Central memory CD8-positive, alpha-beta T cell (primary cell): ENCODE data around the gene ABHD17A.

Experiments
- ATAC-seq: fragments of 150-1000 bp; cut with Tn5 transposase; replicated peaks from 2 replicates; pipeline ENCODE4 v1.10.0; 2022; ENCODE audit warnings: mild to moderate bottlenecking, moderate FRiP score, moderate number of reproducible peaks; ENCODE audit not compliant: poor library complexity, severe bottlenecking; ENCODE audit errors: extremely low read depth
- DNase-seq, 2 donors: peaks; one replicate each; pipeline ENCODE4 v3.0.0; 2021; ENCODE audit warnings: low spot score in 2 of 2
- H3K27ac Mint-ChIP-seq: one replicate; pipeline ENCODE4 v1.8.0; 2022; ENCODE audit warnings: low read depth, mild to moderate bottlenecking, moderate library complexity, mixed read lengths
- H3K27me3 Mint-ChIP-seq: one replicate; pipeline ENCODE4 v1.8.0; 2022; ENCODE audit warnings: mixed read lengths
- H3K36me3 Mint-ChIP-seq: one replicate; pipeline ENCODE4 v1.8.0; 2022; ENCODE audit warnings: mild to moderate bottlenecking, moderate library complexity, mixed read lengths; ENCODE audit not compliant: insufficient read depth
- H3K4me1 Mint-ChIP-seq: one replicate; pipeline ENCODE4 v1.8.0; 2022; ENCODE audit warnings: mixed read lengths
- H3K4me3 Mint-ChIP-seq: one replicate; pipeline ENCODE4 v1.8.0; 2022; ENCODE audit warnings: mild to moderate bottlenecking, moderate library complexity, mixed read lengths
- H3K9me3 Mint-ChIP-seq: one replicate; pipeline ENCODE4 v1.8.0; 2022; ENCODE audit warnings: mixed read lengths

Gene ABHD17A

DNA sequence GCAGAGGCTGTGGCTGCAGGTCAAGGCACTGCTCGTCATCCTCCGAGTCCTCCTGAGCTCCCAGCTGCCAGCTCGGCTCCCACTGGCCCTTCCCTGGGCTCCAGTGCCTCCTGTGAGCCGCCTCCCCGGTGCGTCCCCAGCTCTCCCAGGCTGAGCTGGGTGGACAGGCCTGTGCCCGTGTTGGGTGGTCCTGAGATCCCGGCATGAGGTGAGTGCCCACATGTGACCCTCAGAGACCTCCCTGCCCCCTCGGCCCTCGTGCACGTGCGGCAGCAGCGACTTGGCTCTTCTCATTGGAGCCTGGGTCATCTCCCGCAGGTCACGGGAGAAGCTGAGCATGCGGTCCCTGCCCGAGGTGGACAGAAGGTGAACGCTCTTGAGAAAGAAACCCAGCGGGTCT lies 35.3 kb upstream of the ABHD17A start:
- H3K4me3 Mint-ChIP-seq, result no peak overlapping the region
- no peaks in the 10 kb centered on the region for H3K9me3 Mint-ChIP-seq
- H3K36me3 Mint-ChIP-seq, result peaks cover 20% of the 10 kb centered on the region
- DNase-seq (no peak), ATAC-seq (no peak)
- no peaks in the 10 kb centered on the region for H3K4me1 Mint-ChIP-seq
- no peak overlapping the region for H3K27ac Mint-ChIP-seq
- no peaks in the 10 kb centered on the region for H3K27me3 Mint-ChIP-seq

DNA sequence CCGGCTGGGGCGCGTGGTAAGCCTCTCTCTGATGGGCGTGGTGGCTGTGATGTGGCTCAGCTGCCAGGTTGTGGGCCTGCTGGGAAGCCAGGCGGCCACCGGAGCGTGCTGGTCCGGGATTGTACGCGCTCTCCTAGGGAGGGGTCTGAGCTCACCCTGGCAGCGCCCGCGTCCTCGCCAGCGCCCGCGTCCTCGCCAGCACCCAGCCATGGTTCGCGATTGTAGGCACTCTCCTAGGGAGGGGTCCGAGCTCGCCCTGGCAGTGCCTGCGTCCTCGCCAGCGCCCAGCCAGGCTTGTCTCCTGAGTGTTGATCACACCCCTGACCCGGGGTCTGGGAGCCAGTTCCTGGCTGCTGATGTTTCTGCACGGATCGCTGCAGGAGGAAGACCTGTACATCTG lies 33.7 kb upstream of the ABHD17A start:
- DNase-seq (no peak), ATAC-seq (no peak)
- H3K27me3 Mint-ChIP-seq, result no peaks in the 10 kb centered on the region
- no peaks in the 10 kb centered on the region for H3K4me1 Mint-ChIP-seq
- H3K36me3 Mint-ChIP-seq, result peaks cover 17% of the 10 kb centered on the region
- H3K27ac Mint-ChIP-seq, result no peak overlapping the region
- H3K9me3 Mint-ChIP-seq, result no peaks in the 10 kb centered on the region
- H3K4me3 Mint-ChIP-seq, result no peak overlapping the region

DNA sequence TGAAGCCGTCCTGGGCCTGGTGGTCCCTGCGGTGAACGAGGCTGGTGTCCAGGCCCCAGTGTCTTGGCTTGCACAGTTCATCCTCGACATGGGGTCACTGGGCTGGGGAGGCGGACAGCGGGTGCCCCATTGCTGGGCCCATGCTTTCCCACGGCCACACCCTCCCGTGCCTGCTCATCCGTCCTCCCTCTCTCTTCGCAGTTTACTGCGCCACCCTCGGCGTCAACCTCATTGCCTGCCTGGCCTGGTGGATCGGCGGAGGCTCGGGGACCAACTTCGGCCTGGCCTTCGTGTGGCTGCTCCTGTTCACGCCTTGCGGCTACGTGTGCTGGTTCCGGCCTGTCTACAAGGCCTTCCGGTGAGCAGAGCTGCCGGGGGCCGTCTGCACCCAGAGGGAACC lies 32.6 kb upstream of the ABHD17A start:
- no peak overlapping the region for H3K27ac Mint-ChIP-seq
- no peaks in the 10 kb centered on the region for H3K9me3 Mint-ChIP-seq
- no peaks in the 10 kb centered on the region for H3K4me1 Mint-ChIP-seq
- no peak for DNase-seq
- no peaks in the 10 kb centered on the region for H3K27me3 Mint-ChIP-seq
- peaks cover 19% of the 10 kb centered on the region for H3K36me3 Mint-ChIP-seq
- no peak overlapping the region for H3K4me3 Mint-ChIP-seq
- no peak for ATAC-seq

DNA sequence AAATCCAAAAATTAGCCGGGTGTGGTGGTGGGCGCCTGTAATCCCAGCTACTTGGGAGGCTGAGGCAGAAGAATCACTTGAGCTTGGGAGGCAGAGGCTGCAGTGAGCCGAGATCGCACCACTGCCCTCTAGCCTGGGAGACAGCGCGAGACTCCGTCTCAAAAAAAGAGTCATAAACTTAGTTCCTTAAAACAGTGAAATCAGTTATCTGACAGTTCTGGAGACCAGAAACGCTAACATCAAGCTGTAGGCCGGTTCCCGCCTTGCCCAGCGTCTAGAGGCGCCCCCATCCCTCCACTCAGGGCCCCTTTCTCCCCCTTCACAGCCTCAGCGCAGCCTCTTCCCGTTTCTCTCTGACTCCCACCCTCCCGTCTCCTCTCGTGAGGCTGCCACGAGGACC lies 31.9 kb upstream of the ABHD17A start:
- no peak overlapping the region for H3K4me3 Mint-ChIP-seq

DNA sequence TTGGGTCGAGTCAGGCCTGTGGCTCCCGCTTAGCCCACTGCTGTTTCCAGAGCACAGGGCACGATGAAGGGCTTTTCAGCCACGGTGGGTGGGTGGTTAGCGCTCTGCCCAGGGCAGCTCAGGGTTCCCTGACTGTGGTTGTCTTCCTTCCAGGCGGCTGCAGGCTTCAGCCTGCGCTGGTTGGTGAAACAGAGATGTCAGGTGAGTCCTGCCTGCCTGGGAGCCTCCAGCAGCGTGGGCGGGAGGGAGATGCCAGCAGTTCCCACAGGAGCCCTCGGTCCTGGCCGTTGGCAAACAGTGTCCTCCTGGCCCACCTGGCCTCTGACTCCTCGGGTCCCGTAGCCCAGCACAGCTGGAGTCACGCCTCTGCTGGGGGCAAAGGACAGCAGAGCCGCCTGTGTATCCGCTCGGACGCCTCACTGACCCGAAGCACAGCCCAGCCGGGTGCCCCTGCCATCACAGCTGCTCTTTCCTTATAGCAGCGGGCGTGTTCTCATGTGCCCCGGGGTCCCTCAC lies 29.6 kb upstream of the ABHD17A start:
- ATAC-seq (no peak), DNase-seq (no peak)
- Mint-ChIP-seq H3K9me3 (no peaks in the 10 kb centered on the region), H3K4me1 (peaks cover 6% of the 10 kb centered on the region), H3K27me3 (no peaks in the 10 kb centered on the region), H3K36me3 (peaks cover 14% of the 10 kb centered on the region), H3K27ac (no peak overlapping the region), H3K4me3 (no peak overlapping the region)

More for the DNA sequence above, 31.9 kb upstream of the ABHD17A start:
- no peaks in the 10 kb centered on the region for H3K27me3 Mint-ChIP-seq
- DNase-seq (no peak), ATAC-seq (no peak)
- H3K27ac Mint-ChIP-seq, result no peak overlapping the region
- H3K4me1 Mint-ChIP-seq, result no peaks in the 10 kb centered on the region
- H3K9me3 Mint-ChIP-seq, result no peaks in the 10 kb centered on the region
- peaks cover 19% of the 10 kb centered on the region for H3K36me3 Mint-ChIP-seq

DNA sequence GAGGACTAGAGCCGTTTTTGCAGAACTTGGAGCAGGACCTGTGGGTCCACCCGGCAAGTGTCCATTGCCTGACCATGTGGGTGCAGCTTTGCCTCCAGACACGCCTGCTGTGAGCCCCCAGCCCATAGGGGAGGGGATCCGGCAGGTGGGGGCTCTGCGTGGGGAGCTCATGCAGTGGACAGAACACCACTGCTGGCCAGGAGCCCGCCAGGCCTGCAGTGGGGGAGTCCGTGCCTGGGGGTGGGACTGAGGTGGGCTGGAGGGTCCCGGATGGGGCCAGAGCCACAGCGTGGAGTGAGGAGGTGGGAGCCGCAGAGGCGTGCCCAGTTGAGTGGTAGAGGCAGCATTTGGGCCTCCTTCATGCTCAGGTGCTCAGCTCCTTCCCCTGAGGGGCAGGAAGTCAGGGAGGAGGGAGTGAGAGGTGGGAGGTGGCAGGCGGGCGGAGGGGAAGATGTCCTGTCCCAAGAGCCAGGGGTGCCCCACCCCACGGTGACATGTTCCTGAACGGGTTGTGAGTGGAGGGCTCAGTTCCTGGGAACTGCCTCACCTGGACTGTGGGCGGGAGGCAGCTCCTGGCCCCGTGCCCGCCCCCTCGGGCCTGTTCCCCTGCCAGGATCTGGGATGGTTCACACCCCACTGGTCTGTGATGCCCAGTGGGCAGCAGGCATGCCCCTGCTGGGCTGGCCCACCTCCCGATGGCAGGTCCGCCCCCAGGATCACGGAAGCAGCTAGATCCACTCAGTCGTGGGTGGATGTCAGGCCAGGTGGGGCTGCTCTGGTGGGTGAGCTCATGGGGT lies 28.7 kb upstream of the ABHD17A start:
- H3K4me1 Mint-ChIP-seq, result peaks cover 13% of the 10 kb centered on the region
- H3K36me3 Mint-ChIP-seq, result peaks cover 12% of the 10 kb centered on the region
- no peaks in the 10 kb centered on the region for H3K9me3 Mint-ChIP-seq
- no peaks in the 10 kb centered on the region for H3K27me3 Mint-ChIP-seq
- H3K4me3 Mint-ChIP-seq, result no peak overlapping the region
- DNase-seq, result no peak
- no peak overlapping the region for H3K27ac Mint-ChIP-seq
- no peak for ATAC-seq

DNA sequence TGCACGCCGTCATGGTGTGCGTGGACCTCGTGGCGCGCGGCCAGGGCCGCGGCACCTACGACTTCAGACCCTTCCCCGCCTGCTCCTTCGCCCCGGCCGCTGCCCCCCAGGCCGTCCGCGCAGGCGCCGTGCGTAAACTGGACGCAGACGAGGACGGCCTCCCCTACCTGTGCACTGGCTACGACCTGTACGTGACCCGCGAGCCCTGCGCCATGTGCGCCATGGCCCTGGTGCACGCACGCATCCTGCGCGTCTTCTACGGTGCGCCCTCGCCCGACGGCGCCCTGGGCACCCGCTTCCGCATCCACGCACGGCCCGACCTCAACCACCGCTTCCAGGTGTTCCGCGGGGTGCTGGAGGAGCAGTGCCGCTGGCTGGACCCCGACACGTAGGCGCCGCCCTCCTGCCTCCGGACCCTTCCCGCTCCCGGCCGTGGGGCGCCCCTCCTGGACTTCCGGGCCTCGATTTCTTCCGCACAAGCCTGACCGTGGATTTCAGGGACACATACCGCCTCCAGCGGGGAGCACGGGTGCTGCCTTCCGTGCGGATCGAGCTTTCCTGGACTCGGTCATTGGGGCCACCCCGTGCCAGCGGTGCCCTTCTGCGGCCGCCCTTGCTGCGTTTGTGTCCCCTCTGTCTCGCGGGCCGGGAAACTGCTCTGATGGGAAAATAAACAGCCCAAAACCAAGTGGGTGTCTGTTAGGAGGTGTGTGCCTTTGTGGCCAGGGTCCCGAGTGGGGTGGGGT lies 27.6 kb upstream of the ABHD17A start:
- H3K9me3 Mint-ChIP-seq, result no peaks in the 10 kb centered on the region
- H3K27me3 Mint-ChIP-seq, result no peaks in the 10 kb centered on the region
- ATAC-seq, result no peak
- no peak overlapping the region for H3K4me3 Mint-ChIP-seq
- H3K4me1 Mint-ChIP-seq, result peaks cover 18% of the 10 kb centered on the region
- no peak for DNase-seq
- peaks cover 8% of the 10 kb centered on the region for H3K36me3 Mint-ChIP-seq
- H3K27ac Mint-ChIP-seq, result no peak overlapping the region

DNA sequence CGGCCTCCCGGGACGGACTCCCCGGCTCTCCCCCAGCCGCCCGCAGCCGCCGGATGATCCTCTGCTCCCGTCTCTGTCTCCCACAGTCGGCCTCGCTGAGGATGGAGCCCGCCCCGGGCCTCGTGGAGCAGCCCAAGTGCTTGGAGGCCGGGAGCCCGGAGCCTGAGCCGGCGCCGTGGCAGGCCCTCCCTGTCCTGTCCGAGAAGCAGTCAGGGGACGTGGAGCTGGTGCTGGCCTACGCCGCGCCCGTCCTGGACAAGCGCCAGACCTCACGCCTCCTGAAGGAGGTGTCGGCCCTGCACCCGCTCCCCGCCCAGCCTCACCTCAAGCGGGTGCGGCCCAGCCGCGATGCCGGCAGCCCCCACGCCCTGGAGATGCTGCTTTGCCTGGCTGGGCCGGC lies 26.7 kb upstream of the ABHD17A start:
- no peak for DNase-seq
- Mint-ChIP-seq H3K4me1 (peaks cover 18% of the 10 kb centered on the region), H3K27ac (no peak overlapping the region), H3K9me3 (no peaks in the 10 kb centered on the region), H3K27me3 (no peaks in the 10 kb centered on the region), H3K4me3 (no peak overlapping the region), H3K36me3 (peaks cover 6% of the 10 kb centered on the region)
- ATAC-seq, result no peak

DNA sequence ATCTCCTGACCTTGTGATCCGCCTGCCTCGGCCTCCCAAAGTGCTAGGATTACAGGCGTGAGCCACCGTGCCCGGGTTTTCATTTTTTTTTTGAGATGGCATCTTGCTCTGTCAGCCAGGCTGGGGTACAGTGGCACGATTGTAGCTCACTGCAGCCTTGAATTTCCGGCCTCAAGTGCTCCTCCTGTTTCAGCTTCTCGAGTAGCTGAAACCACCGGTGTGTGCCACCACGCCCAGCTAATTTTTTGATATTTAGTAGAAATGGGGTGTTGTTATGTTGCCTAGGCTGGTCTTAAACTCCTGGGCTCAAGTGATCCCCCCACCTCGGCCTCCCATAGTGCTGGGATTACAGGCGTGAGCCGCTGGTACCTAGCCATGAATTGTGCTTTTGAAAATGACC lies 25.8 kb upstream of the ABHD17A start:
- H3K36me3 Mint-ChIP-seq, result peaks cover 6% of the 10 kb centered on the region
- H3K4me1 Mint-ChIP-seq, result peaks cover 18% of the 10 kb centered on the region
- DNase-seq (no peak), ATAC-seq (no peak)
- peak overlapping the region; percentile 65 for H3K27ac Mint-ChIP-seq
- no peak overlapping the region for H3K4me3 Mint-ChIP-seq
- no peaks in the 10 kb centered on the region for H3K9me3 Mint-ChIP-seq
- no peaks in the 10 kb centered on the region for H3K27me3 Mint-ChIP-seq

DNA sequence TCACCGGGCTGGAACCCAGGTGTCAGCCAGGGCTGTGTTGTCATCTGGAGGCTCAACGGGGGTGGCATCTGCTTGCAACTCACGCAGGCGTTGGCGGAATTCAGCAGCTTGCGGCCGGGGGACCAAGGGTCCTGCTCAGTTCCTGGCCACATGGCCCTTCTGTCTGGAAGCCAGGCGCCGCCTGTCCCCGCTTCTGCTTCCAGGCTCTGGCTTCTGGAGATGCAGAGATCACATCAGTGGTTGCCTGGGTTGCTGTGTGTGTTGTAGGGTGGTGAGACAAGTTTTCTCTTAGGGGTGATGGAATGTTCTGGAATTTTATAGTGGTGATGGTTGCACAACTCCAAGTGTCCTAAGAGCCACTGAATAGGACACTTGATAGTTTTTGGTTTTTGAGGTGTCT lies 24.9 kb upstream of the ABHD17A start:
- ATAC-seq (no peak), DNase-seq (no peak)
- Mint-ChIP-seq H3K27me3 (no peaks in the 10 kb centered on the region), H3K27ac (peak overlapping the region; percentile 65), H3K9me3 (no peaks in the 10 kb centered on the region), H3K4me1 (peaks cover 26% of the 10 kb centered on the region), H3K4me3 (peak overlapping the region; percentile 25), H3K36me3 (peaks cover 8% of the 10 kb centered on the region)

DNA sequence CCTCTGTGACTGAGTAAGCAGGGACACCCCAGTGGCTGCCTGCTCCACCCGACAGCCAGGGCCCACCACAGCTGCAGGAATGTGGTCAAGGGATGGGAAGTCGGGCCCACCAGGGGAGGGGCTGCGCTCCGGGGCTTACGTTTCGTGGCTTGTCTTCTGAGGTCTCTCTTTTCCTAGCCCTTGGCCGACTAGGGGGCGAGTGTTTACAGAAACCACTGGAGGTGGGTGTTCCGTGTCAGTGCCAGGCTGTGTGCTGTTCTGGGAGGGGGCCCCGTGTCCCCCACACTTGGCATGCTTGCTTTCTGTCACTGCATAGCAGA lies 24.4 kb upstream of the ABHD17A start:
- Mint-ChIP-seq H3K27ac (peak overlapping the region; percentile 76), H3K4me3 (no peak overlapping the region), H3K36me3 (peaks cover 10% of the 10 kb centered on the region), H3K27me3 (no peaks in the 10 kb centered on the region), H3K9me3 (no peaks in the 10 kb centered on the region), H3K4me1 (peaks cover 26% of the 10 kb centered on the region)
- no peak for DNase-seq
- ATAC-seq, result no peak

DNA sequence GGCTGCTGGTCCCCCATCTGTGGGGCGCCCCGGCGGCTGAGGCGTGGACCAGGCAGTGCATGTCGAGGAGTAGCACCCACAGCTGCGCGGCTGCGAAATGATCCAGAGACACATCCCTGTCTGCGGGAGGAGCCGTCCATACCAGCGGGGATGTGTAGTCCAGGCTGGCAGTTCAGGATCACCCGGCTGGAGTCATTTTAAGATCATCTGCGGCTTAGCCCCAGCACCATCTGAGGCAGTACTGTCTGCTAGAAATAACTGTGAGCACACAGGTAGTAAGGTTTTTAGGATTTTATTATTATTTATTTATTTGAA lies 23.0 kb upstream of the ABHD17A start:
- Mint-ChIP-seq H3K4me1 (peaks cover 32% of the 10 kb centered on the region), H3K9me3 (no peaks in the 10 kb centered on the region), H3K4me3 (no peak overlapping the region), H3K27me3 (no peaks in the 10 kb centered on the region), H3K27ac (no peak overlapping the region), H3K36me3 (peaks cover 12% of the 10 kb centered on the region)
- no peak for ATAC-seq
- DNase-seq, result no peak
